ENCODE results near the gene TPRX1.
"Not testable (repeated sequence)": the region's sequence is repeated elsewhere in the genome, so short reads cannot be mapped to it uniquely, and the experiment has no call there.

TPRX1 gene

GRCh38 chr19:47821460-47822020 is 17.2 kb upstream of the TPRX1 start, which contains the start of gene CRX:
Gene CRX (plus strand): TSS chr19:47821937. CDS start chr19:47834444, 12,507 bp downstream.
- Histone ChIP-seq H3K4me3 (ENCODE audit: low read length) (no peak within 1 kb of the TSS), H3K9me3 (replicated peaks; ENCODE audit: insufficient read depth, low read length) (no peaks in the 10 kb centered on the region), H3K27ac (ENCODE audit: low read length) (no peak within 1 kb of the TSS), H3K36me3 (replicated peaks; ENCODE audit: insufficient read depth, low read length) (no peaks in the 10 kb centered on the region), H3K27me3 (replicated peaks; ENCODE audit: insufficient read depth, low read length) (peaks cover 83% of the 10 kb centered on the region), H2AFZ (ENCODE audit: low read length) (no peak within 1 kb of the TSS), H3K9ac (ENCODE audit: low read length) (no peak within 1 kb of the TSS), H3K79me2 (ENCODE audit: low read length) (no peaks in the 10 kb centered on the region), H3K9me2 (replicated peaks; ENCODE audit: insufficient read depth, low read length) (no peaks in the 10 kb centered on the region), H3F3A (ENCODE audit: insufficient read depth, low read length) (no peaks in the 10 kb centered on the region), H3K4me1 (ENCODE audit: low read length) (no peaks in the 10 kb centered on the region), H3K4me2 (ENCODE audit: low read depth, low read length) (no peak within 1 kb of the TSS), H4K20me1 (ENCODE audit: insufficient read depth, low read length) (no peaks in the 10 kb centered on the region)
- TF ChIP-seq EZH2 (optimal IDR thresholded peaks at IDR 0.05; ENCODE audit: low read depth, low read length) (no peak), CTCF (IDR thresholded peaks at IDR 0.05; ENCODE audit: low read length) (no peak), EZH2phosphoT487 (IDR thresholded peaks at IDR 0.05; ENCODE audit: low read length) (no peak)
- DNase-seq, result no peak

- no peak overlapping the region for H3K4me2 ChIP-seq (ENCODE audit: low read depth, low read length)
- TF ChIP-seq EZH2 (optimal IDR thresholded peaks at IDR 0.05; ENCODE audit: low read depth, low read length), result no peak
- no peak for TF ChIP-seq CTCF (IDR thresholded peaks at IDR 0.05; ENCODE audit: low read length)
- no peak for TF ChIP-seq EZH2phosphoT487 (IDR thresholded peaks at IDR 0.05; ENCODE audit: low read length)
- no peaks in the 10 kb centered on the region for H3K36me3 ChIP-seq (replicated peaks; ENCODE audit: insufficient read depth, low read length)
- peaks cover 76% of the 10 kb centered on the region for H3K27me3 ChIP-seq (replicated peaks; ENCODE audit: insufficient read depth, low read length)
- no peak overlapping the region for H2AFZ ChIP-seq (ENCODE audit: low read length)
- no peaks in the 10 kb centered on the region for H3F3A ChIP-seq (ENCODE audit: insufficient read depth, low read length)
- no peaks in the 10 kb centered on the region for H3K9me2 ChIP-seq (replicated peaks; ENCODE audit: insufficient read depth, low read length)
- no peaks in the 10 kb centered on the region for H3K9me3 ChIP-seq (replicated peaks; ENCODE audit: insufficient read depth, low read length)
- no peak overlapping the region for H3K4me3 ChIP-seq (ENCODE audit: low read length)
- no peaks in the 10 kb centered on the region for H3K4me1 ChIP-seq (ENCODE audit: low read length)
- H4K20me1 ChIP-seq (ENCODE audit: insufficient read depth, low read length), result no peaks in the 10 kb centered on the region
- H3K27ac ChIP-seq (ENCODE audit: low read length), result no peak overlapping the region
- H3K79me2 ChIP-seq (ENCODE audit: low read length), result no peaks in the 10 kb centered on the region
- no peak overlapping the region for H3K9ac ChIP-seq (ENCODE audit: low read length)
- DNase-seq, result no peak
Measured at GRCh38 chr19:47820410-47820809, 16.1 kb upstream of the TPRX1 start.

GRCh38 chr19:47819858-47820257 is 15.5 kb upstream of the TPRX1 start:
- no peak overlapping the region for H3K9ac ChIP-seq (ENCODE audit: low read length)
- peaks cover 75% of the 10 kb centered on the region for H3K27me3 ChIP-seq (replicated peaks; ENCODE audit: insufficient read depth, low read length)
- H3K27ac ChIP-seq (ENCODE audit: low read length), result no peak overlapping the region
- H3K9me3 ChIP-seq (replicated peaks; ENCODE audit: insufficient read depth, low read length), result no peaks in the 10 kb centered on the region
- no peaks in the 10 kb centered on the region for H3K4me1 ChIP-seq (ENCODE audit: low read length)
- no peak overlapping the region for H2AFZ ChIP-seq (ENCODE audit: low read length)
- DNase-seq, result no peak
- no peak overlapping the region for H3K4me2 ChIP-seq (ENCODE audit: low read depth, low read length)
- no peaks in the 10 kb centered on the region for H3K9me2 ChIP-seq (replicated peaks; ENCODE audit: insufficient read depth, low read length)
- no peaks in the 10 kb centered on the region for H4K20me1 ChIP-seq (ENCODE audit: insufficient read depth, low read length)
- no peaks in the 10 kb centered on the region for H3K36me3 ChIP-seq (replicated peaks; ENCODE audit: insufficient read depth, low read length)
- H3K4me3 ChIP-seq (ENCODE audit: low read length), result no peak overlapping the region
- H3F3A ChIP-seq (ENCODE audit: insufficient read depth, low read length), result no peaks in the 10 kb centered on the region
- no peak for TF ChIP-seq EZH2 (optimal IDR thresholded peaks at IDR 0.05; ENCODE audit: low read depth, low read length)
- no peak for TF ChIP-seq EZH2phosphoT487 (IDR thresholded peaks at IDR 0.05; ENCODE audit: low read length)
- TF ChIP-seq CTCF (IDR thresholded peaks at IDR 0.05; ENCODE audit: low read length), result no peak
- no peaks in the 10 kb centered on the region for H3K79me2 ChIP-seq (ENCODE audit: low read length)

GRCh38 chr19:47818221-47818620 is 13.9 kb upstream of the TPRX1 start:
- not testable (repeated sequence) for H3K4me2 ChIP-seq (ENCODE audit: low read depth, low read length); H3K9me3 ChIP-seq (replicated peaks; ENCODE audit: insufficient read depth, low read length); H3K4me3 ChIP-seq (ENCODE audit: low read length); H3F3A ChIP-seq (ENCODE audit: insufficient read depth, low read length); DNase-seq; H3K36me3 ChIP-seq (replicated peaks; ENCODE audit: insufficient read depth, low read length); H3K79me2 ChIP-seq (ENCODE audit: low read length); H3K9me2 ChIP-seq (replicated peaks; ENCODE audit: insufficient read depth, low read length); H2AFZ ChIP-seq (ENCODE audit: low read length); H3K9ac ChIP-seq (ENCODE audit: low read length); H4K20me1 ChIP-seq (ENCODE audit: insufficient read depth, low read length); H3K27ac ChIP-seq (ENCODE audit: low read length); H3K4me1 ChIP-seq (ENCODE audit: low read length)
- peaks cover 66% of the 10 kb centered on the region for H3K27me3 ChIP-seq (replicated peaks; ENCODE audit: insufficient read depth, low read length)

- not testable (repeated sequence) for H3F3A ChIP-seq (ENCODE audit: insufficient read depth, low read length); H3K4me3 ChIP-seq (ENCODE audit: low read length); H3K79me2 ChIP-seq (ENCODE audit: low read length); H4K20me1 ChIP-seq (ENCODE audit: insufficient read depth, low read length); H3K36me3 ChIP-seq (replicated peaks; ENCODE audit: insufficient read depth, low read length); DNase-seq; H3K27ac ChIP-seq (ENCODE audit: low read length); H3K4me1 ChIP-seq (ENCODE audit: low read length); H3K9ac ChIP-seq (ENCODE audit: low read length); H2AFZ ChIP-seq (ENCODE audit: low read length); H3K9me3 ChIP-seq (replicated peaks; ENCODE audit: insufficient read depth, low read length); H3K9me2 ChIP-seq (replicated peaks; ENCODE audit: insufficient read depth, low read length); H3K4me2 ChIP-seq (ENCODE audit: low read depth, low read length)
- peaks cover 57% of the 10 kb centered on the region for H3K27me3 ChIP-seq (replicated peaks; ENCODE audit: insufficient read depth, low read length)
Measured at GRCh38 chr19:47816270-47816669, 11.9 kb upstream of the TPRX1 start.

Data from MM.1S (cell line).